Activated CD8-positive, alpha-beta memory T cell treated with anti-CD3 and anti-CD28 coated beads, Interleukin-2, amount 50 U/mL, for 1 hour (primary cell): Measurements from ENCODE around the gene EHD4.

Experiments
- DNase-seq: peaks from one replicate; pipeline ENCODE4 v3.0.0-alpha.2; 2020; ENCODE audit errors: extremely low read depth

EHD4 gene

GRCh38 chr15:41860049-41860828 lies 112.1 kb downstream of the EHD4 start:
- no peak for DNase-seq

GRCh38 chr15:41858756-41859155 lies 113.6 kb downstream of the EHD4 start:
- no peak for DNase-seq

GRCh38 chr15:41857316-41857715 lies 115.0 kb downstream of the EHD4 start:
- no peak for DNase-seq

- DNase-seq, result no peak
Observed at GRCh38 chr15:41856716-41857115, 115.6 kb downstream of the EHD4 start.

DNA sequence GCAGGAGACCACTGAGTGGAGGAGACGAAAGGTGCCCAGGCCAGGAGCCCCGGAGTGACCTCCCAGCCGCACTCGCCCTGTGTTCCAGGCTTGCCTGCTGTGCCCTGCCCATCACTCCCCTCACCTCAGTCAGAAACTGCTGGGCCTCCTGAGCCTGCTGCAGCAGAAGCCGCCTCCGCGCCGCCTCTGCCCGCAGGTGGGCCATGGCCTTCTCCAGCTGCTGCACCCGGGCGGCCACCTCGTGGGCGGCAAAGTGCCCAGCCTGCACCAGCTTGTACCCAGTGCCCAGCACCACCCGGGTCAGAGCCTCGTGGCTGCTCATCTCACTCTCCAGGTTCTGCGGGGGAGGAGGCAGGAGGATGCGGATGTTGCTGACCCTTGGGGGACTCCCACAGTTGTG lies 116.1 kb downstream of the EHD4 start:
- DNase-seq, result no peak

- DNase-seq, result no peak
Observed at GRCh38 chr15:41855261-41855961, 116.9 kb downstream of the EHD4 start.

DNA sequence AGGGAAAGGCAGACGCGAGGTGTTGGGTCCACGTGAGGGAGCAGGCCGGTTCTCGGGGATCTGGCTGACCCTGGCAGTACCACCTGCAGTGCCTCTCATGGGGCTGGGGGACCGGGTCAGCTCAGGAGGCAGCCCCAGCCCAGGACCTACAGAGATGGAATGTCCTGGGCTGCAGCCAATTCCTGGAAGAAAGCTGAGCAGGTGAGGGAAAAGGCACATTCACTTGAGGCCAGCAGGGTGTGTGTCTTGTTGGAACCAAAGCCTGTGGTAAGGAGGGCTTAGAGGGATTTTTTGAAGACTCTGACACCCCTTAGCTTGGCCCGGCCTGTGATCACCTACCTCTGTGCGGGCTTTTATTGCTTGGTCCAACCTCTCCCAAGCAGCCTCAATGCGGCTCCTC lies 117.9 kb downstream of the EHD4 start:
- no peak for DNase-seq

- no peak for DNase-seq
Observed at GRCh38 chr15:41853831-41854230, 118.5 kb downstream of the EHD4 start.

- no peak for DNase-seq
Observed at GRCh38 chr15:41852736-41853590, 119.4 kb downstream of the EHD4 start.

DNA sequence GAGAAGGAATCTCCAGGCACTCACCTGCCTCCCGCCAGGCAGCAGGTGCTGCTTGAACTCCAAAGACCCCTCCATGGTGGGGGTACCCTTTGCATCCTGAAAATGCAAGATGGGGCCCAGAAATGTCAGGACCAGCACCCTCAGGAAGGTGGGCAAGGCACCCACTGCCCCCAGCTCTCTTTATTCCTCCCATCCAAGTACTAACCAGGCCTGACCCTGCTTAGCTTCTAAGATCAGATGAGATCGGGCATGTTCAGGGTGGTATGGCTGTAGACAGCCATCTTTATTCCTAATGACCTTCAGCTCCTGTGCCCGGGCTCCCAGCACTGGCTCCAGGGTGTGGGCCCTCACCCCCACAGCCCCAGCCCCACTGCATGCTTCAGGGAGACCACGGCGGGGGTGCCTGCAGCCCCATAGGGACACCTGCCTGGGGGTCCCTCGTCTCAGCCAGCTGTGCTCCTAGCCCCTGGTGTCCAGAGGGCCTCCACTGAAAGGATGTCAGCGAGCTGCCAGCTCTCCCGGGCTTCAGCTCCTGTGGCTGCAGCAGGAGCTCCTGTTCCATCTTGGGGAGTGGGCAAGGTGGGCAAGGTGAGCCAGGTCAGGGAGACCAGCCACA lies 120.5 kb downstream of the EHD4 start:
- DNase-seq, result no peak

DNA sequence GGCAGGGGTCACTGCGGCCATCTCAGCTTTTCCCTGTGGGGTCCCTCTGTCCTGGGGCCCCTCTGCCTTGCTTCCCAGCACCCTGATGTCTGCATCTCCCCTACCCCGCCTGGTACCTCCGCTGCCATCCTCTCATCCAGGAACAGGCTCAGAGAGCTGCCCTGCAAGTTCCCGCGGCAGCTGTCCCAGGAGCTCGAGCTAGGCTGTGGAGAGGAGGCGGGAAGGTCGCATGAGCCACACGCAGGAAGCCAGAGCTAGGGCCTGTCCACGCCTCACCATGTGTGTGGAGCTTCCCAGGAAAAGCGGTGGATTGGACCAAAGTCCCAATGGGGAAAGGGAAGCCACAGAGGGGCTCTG lies 121.2 kb downstream of the EHD4 start:
- DNase-seq, result no peak

DNA sequence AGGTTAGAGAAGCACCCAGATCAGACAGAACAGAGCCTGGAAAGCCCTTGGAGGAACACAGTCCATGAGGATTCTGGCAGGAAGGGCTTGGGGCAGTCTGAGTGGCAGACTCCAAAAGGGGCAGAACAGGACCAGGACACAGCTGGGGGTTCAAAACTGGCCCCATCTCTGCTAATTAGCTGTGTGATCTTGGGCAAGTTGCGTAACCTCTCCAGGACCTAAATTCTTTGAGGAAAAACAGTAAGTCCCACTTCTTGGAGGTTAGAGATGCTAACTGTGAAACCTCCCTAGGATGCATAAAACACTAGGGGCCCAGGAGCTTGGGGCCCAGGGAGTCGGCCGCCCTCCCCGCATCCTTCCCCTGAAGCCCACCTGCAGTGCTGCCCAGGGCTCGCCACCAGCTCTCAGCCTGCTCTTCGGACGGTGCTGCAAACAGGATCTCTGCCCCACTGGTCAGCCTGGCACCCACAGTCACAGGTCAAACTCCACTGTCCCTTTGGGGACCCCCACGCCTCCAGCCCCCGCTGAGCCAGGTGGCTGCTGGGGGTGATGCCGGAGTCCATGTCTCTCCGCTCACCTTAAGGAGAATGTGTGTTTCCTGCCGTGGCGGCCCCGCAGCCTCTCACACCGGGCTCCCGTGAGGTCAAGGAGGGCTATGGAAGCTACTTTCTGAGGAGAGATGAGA lies 121.7 kb downstream of the EHD4 start:
- no peak for DNase-seq

DNA sequence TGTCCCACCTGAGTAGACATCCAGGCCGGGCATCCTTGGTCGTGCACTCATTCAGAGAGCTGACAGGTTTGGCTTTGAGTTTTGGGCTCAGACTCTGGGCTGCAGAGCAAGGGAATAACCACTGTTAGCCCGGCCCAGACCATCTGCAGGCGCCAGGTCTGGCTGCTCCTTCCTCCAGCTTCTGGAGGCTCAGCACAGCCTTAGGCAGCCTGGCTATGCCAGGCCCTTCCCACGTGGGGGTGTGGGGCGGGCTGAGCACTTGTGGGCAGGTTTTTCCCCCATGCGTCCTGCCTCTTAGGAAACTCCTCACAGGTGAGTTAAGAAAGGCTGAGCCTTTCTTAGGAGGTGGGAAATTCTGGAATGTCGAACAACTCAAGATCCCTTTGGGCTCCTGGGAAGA lies 122.5 kb downstream of the EHD4 start:
- DNase-seq, result no peak

DNA sequence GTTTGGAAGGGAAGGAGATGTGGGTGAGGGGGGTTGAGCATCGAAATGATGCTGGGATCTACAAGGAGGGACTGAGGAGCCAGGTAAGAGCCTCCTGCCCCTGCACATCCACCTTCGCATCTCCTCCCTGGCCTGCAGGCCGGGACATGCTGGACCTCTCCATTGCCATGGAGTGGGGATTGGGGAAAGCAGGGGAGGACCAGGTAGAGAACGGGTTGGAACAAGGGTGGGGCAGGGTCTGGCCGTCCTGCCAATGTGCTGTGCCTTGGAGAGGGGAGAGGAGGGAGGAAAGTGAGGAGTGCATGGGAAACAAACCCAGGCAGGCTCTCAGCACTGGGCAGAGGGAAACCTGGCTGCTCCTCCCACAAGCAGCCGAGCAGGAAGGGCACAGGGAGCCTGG lies 123.2 kb downstream of the EHD4 start:
- DNase-seq, result no peak

- DNase-seq, result no peak
Observed at GRCh38 chr15:41848631-41849030, 123.7 kb downstream of the EHD4 start.

DNA sequence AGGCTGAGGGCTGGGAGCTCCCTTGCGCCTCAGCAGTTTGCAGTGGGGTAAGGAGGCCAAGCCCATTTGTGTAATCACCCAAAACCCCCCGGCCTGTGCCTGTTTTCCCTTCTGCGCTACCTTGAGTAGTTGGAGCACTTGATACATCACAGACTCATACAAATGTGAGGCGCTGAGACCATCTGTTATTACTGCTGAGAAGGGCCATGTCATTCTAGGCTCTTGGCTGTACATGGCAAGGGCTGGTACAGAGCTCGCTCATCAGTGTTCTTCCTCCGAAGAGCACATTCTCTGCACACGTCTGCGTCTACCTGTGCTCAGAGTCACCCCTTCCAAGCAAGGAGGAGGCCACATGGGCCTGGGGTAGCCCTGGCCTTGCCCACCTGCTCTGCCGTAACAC lies 124.4 kb downstream of the EHD4 start:
- DNase-seq, result no peak

DNA sequence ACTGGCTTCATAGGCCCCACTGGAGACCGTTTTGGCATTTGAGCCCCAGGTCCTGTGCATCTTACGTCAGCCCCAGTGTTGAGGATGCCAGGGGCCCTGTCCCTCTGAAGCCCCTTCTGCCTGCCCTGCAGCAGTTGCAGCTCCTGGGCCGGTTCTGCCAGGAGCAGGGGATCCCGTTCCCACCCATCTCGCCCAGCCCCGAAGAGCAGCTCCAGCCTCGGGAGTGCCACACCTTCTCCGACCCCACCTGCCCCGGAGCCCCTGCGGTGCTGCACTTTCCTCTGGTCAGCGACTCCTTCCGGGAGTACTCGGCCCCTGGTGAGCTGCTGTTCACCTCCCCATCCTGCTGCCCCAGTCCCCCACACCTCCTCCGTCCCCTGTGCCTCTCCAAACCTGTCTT lies 125.2 kb downstream of the EHD4 start:
- no peak for DNase-seq
